T-helper 17 cell (primary cell): ENCODE measurements around the gene GTPBP2. TPM values are rescaled to one million over a fixed set of nuclear protein-coding genes. Genes with fewer than 3 reads are reported as not detected.

ENCODE experiments used
- ATAC-seq: fragments of 150-1000 bp; cut with Tn5 transposase; 2 replicates; pipeline ENCODE4 v1.10.0; 2021; ENCODE audit warnings: mild to moderate bottlenecking, moderate library complexity
- DNase-seq, 3 donors: peaks; one replicate each; pipeline versions ENCODE4 v3.0.0 to v3.0.0-alpha.2; 2020 to 2021
- H3K9me3 ChIP-seq: one replicate; pipeline ENCODE4 v1.7.0; 2013; ENCODE audit warnings: low read length, mild to moderate bottlenecking; ENCODE audit not compliant: control insufficient read depth, poor library complexity, severe bottlenecking
- H3K27ac Mint-ChIP-seq: one replicate; pipeline ENCODE4 v1.8.0; 2022; ENCODE audit warnings: mild to moderate bottlenecking, moderate library complexity, mixed read lengths
- H3K27me3 Mint-ChIP-seq: one replicate; pipeline ENCODE4 v1.8.0; 2022; ENCODE audit warnings: mixed read lengths
- H3K36me3 Mint-ChIP-seq: one replicate; pipeline ENCODE4 v1.8.0; 2022; ENCODE audit warnings: low read depth, mixed read lengths
- H3K4me1 Mint-ChIP-seq: one replicate; pipeline ENCODE4 v1.8.0; 2022; ENCODE audit warnings: mild to moderate bottlenecking, mixed read lengths
- H3K4me3 Mint-ChIP-seq: one replicate; pipeline ENCODE4 v1.8.0; 2022; ENCODE audit warnings: mild to moderate bottlenecking, moderate library complexity, mixed read lengths
- total RNA-seq, 4 donors: library from RNA in 2 of 4; stranded (reverse) in 2 of 4; gene quantifications; one replicate each; pipeline ENCODE4 v1.2.3 and lab custom pipeline; 2022 to 2026

GTPBP2 gene, protein sequence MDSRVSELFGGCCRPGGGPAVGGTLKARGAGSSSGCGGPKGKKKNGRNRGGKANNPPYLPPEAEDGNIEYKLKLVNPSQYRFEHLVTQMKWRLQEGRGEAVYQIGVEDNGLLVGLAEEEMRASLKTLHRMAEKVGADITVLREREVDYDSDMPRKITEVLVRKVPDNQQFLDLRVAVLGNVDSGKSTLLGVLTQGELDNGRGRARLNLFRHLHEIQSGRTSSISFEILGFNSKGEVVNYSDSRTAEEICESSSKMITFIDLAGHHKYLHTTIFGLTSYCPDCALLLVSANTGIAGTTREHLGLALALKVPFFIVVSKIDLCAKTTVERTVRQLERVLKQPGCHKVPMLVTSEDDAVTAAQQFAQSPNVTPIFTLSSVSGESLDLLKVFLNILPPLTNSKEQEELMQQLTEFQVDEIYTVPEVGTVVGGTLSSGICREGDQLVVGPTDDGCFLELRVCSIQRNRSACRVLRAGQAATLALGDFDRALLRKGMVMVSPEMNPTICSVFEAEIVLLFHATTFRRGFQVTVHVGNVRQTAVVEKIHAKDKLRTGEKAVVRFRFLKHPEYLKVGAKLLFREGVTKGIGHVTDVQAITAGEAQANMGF
- total RNA-seq (10 to 100 TPM; 49.3 to 65.3 TPM), total RNA-seq (lab: John Stamatoyannopoulos, UW) (48.9 to 78.1 reads per million in 2 donors)

DNA sequence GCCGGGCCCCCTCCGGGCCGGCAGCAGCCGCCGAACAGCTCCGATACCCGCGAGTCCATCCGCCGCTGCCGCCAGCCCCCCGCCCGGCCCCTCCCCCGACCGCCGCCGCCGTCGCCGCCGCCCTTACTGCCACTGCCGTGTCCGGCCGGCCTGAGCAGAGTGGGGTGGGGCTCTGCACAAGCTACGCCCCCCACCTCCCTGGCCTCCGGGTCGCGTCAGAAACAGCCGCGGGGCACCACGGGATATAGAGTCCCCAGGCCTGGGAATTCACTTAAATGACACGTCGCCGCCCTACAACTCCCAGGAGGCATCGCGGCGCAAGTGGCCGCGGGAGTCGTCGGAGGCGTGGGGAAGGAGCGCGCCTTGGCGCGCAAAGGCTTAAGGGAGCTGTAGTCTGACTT lies at the start of gene GTPBP2:
GTPBP2 (minus strand) TSS at position 161 of the 401 bp plus-strand sequence; CDS start at position 59, 102 bp downstream.
- Mint-ChIP-seq H3K4me1 (peaks cover 33% of the 10 kb centered on the region), H3K4me3 (peak within 1 kb of the TSS; percentile 98), H3K27ac (peak within 1 kb of the TSS; percentile 92), H3K36me3 (no peaks in the 10 kb centered on the region), H3K27me3 (no peaks in the 10 kb centered on the region)
- ATAC-seq (peak; percentile 89), DNase-seq (peak; percentile 91 to 93 (median 91))
- no peaks in the 10 kb centered on the region for H3K9me3 ChIP-seq

DNA sequence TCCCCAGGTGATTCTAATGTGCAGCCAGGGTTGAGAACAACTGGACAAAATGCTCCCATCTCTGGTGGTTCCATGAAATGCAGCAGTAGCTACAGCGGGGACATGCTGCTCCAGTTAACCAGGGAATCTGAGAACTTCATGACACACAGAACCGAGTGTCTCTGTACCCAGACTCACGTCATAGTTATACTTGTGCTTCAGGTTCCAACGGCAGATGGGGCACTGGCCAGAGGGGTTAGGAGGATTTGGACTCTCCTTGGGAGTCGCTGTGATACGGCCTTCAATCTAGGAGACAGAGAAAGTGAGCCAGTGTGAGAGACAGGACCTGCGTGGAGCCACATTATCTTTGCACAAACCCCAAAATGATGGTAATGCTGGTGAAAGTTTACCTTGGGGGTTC lies 49.3 kb upstream of the GTPBP2 start:
- Mint-ChIP-seq H3K4me1 (peaks cover 13% of the 10 kb centered on the region), H3K27ac (peak overlapping the region; percentile 21), H3K36me3 (peaks cover 5% of the 10 kb centered on the region), H3K27me3 (no peaks in the 10 kb centered on the region), H3K4me3 (no peak overlapping the region)
- DNase-seq (no peak), ATAC-seq (no peak)
- H3K9me3 ChIP-seq: no peaks in the 10 kb centered on the region

DNA sequence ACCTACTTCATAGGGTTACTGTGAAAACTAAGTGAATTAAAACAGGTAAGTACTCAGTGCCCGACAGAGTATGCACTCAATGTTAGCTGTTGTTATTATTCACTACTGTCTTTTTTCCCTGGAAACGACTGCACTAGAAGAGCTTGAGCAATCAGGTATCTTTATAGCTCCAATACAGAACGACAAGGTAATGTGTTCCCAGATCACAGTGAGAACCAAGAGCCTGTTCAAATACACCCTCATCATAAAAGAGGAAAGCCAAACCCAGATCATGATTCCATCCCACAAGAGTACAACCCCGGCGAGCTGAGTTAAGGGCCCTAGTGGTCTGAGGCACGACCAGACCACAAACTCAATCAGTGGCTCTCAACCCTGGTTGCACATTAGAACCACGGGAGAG lies 48.7 kb upstream of the GTPBP2 start:
- H3K27ac Mint-ChIP-seq: peak overlapping the region; percentile 21
- H3K27me3 Mint-ChIP-seq: no peaks in the 10 kb centered on the region
- no peak overlapping the region for H3K4me3 Mint-ChIP-seq
- ATAC-seq: no peak
- H3K36me3 Mint-ChIP-seq: peaks cover 5% of the 10 kb centered on the region
- peaks cover 10% of the 10 kb centered on the region for H3K4me1 Mint-ChIP-seq
- no peak for DNase-seq
- no peaks in the 10 kb centered on the region for H3K9me3 ChIP-seq

DNA sequence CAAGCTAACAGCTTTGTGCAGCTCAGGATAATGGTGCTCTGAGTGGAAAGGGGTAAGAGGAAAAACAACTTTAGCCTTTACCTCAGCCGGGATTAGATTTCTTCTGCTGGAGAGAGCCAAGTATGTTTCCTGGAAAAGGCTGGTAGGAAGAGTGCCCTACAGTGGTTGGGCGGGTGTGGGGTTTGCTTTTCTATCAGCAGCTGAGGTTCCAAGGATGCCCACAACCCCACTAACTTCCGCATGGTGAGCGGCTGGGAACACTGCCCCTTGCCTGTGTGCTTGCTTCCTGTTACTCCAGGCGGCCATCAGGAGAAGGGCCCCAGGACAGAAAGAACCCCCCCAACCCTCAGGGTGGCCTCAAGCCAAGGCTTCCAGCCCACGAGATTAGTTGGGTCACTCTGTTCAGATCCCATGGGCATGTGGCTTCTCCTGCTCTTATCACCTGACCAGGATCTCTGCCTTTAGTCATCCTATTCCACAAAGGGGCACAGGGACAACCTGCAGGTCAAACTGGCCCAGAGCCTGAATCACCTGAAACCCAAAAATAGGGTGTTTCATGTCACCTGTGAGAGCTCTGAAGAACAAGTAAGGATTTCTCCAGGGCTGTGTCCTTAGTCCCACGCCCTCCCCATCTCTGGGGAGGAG lies 48.0 kb upstream of the GTPBP2 start:
- DNase-seq (no peak), ATAC-seq (no peak)
- H3K27ac Mint-ChIP-seq: peak overlapping the region; percentile 21
- peaks cover 5% of the 10 kb centered on the region for H3K36me3 Mint-ChIP-seq
- H3K4me3 Mint-ChIP-seq: no peak overlapping the region
- H3K9me3 ChIP-seq: no peaks in the 10 kb centered on the region
- H3K27me3 Mint-ChIP-seq: no peaks in the 10 kb centered on the region
- H3K4me1 Mint-ChIP-seq: peaks cover 9% of the 10 kb centered on the region

DNA sequence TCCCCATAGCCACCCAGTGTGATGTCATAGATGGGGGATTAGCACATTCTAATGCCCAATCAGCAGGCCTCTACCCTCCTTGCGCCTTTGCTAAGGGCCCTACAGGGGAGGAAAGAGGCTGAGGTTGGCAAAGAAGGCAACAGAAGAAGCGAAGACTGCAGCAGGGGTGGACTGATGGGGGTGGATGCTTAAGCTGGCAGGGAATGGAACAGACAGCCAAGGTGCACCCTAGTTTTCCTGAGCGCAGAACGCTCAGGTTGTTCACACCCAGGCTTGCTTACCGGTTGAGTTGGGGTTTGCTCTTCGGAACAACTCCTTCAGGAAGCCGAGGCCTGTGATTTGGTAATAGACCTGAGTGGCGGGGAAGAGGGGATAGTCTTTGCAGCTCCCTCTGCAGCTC lies 45.9 kb upstream of the GTPBP2 start:
- ATAC-seq: no peak
- Mint-ChIP-seq H3K27me3 (no peaks in the 10 kb centered on the region), H3K36me3 (peaks cover 2% of the 10 kb centered on the region), H3K4me1 (peaks cover 10% of the 10 kb centered on the region), H3K27ac (peak overlapping the region; percentile 68), H3K4me3 (no peak overlapping the region)
- no peak for DNase-seq
- no peaks in the 10 kb centered on the region for H3K9me3 ChIP-seq

DNA sequence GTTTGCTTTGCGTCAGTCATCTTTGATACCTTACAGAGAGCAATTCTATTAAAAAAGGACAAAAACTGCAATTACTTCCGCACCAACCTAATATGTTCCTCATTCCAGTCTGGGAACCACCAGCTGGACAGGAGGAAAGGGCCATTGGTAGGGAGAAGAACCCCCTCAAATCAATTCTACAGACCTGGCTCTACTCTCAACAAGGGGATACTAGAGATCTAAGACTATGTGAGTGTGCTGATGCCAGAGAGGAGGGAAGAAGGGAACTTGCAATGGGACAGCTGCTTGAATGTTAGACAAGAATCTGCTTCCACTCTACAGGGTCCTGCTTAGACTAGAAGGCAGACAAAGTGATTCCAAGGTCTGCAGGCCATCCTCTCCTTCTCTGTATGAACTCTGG lies 45.2 kb upstream of the GTPBP2 start:
- Mint-ChIP-seq H3K4me3 (no peak overlapping the region), H3K27me3 (no peaks in the 10 kb centered on the region), H3K27ac (peak overlapping the region; percentile 68), H3K4me1 (peaks cover 10% of the 10 kb centered on the region), H3K36me3 (peaks cover 2% of the 10 kb centered on the region)
- DNase-seq: no peak
- no peaks in the 10 kb centered on the region for H3K9me3 ChIP-seq
- no peak for ATAC-seq

DNA sequence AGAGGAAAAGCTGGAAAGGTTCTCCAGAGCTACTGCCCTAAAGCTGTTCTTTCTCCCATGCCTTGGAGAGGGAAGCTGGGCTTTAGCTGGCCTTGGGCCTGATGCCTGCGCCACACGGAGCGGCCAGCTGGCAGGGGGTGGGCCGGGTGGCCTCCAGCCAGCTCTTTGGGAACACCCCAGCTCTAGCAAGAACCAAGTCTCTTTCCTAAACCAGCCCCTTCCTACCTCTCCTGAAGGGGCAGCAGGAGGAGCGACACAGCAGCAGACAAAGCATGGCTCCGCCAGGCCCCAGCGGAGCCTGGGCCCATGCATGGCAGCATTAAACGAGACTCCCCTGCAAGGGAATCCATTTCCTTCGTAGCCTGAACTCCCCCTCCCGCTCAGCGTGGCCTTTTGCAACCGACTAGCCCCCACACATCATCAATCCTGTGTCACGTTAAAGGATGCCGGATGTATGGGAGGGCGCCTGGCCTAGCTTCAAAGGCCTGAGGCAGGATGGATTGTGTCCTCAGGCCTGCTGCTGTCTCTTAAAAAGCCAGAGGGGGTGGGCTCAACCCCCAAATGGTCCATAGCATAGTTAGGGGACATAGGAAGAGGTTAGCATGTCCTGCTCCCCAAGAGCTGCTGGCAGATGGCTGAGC lies 44.5 kb upstream of the GTPBP2 start:
- no peak for DNase-seq
- no peak overlapping the region for H3K27ac Mint-ChIP-seq
- H3K27me3 Mint-ChIP-seq: no peaks in the 10 kb centered on the region
- H3K36me3 Mint-ChIP-seq: peaks cover 2% of the 10 kb centered on the region
- no peaks in the 10 kb centered on the region for H3K9me3 ChIP-seq
- H3K4me3 Mint-ChIP-seq: no peak overlapping the region
- peaks cover 10% of the 10 kb centered on the region for H3K4me1 Mint-ChIP-seq
- no peak for ATAC-seq

DNA sequence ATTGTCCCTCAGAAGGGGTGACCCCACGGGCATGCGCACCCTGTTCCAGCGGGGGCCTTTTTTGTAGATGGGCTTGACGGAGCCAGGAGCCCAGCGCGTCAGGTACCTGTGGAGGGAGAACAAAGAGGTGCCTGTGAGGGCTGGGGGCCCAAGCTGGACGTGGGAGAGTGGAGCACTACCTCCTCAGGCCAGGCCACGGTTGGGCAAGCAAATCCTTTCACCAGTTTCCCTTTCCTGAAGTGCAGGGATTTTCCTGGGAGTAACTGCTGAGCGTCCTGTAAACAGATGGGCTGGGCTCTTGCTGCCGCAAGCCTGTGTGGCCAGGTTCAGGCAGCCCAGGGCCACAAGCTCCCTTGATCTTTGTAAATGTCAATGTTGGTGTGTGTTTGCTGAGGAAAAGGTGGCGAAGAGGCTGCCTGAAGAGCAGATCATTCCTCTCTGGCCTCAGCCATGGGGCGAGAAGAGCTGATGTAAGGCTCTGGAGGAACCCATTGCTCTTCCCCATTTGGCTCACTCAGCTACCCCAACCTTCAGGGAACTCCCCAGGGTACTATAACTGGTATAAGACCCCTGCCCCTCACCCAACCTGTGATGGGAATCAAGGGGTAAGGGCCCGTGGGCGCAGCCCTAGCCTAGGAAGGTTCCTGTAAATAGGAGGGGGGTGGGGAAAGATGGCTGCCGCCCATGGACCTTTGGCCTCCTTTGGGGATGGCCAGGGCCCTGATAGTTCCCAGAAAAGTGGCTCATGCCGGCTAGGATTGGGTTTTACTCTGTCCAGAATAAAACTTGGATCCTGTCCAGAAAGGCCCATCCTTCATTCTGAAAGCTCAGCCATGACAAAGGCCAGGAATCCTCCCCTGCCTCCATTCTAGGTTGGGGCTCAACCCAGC lies 43.0 kb upstream of the GTPBP2 start:
- Mint-ChIP-seq H3K4me1 (peaks cover 18% of the 10 kb centered on the region), H3K4me3 (no peak overlapping the region), H3K27ac (no peak overlapping the region), H3K27me3 (no peaks in the 10 kb centered on the region), H3K36me3 (no peaks in the 10 kb centered on the region)
- ATAC-seq: no peak
- DNase-seq: no peak
- H3K9me3 ChIP-seq: no peaks in the 10 kb centered on the region

DNA sequence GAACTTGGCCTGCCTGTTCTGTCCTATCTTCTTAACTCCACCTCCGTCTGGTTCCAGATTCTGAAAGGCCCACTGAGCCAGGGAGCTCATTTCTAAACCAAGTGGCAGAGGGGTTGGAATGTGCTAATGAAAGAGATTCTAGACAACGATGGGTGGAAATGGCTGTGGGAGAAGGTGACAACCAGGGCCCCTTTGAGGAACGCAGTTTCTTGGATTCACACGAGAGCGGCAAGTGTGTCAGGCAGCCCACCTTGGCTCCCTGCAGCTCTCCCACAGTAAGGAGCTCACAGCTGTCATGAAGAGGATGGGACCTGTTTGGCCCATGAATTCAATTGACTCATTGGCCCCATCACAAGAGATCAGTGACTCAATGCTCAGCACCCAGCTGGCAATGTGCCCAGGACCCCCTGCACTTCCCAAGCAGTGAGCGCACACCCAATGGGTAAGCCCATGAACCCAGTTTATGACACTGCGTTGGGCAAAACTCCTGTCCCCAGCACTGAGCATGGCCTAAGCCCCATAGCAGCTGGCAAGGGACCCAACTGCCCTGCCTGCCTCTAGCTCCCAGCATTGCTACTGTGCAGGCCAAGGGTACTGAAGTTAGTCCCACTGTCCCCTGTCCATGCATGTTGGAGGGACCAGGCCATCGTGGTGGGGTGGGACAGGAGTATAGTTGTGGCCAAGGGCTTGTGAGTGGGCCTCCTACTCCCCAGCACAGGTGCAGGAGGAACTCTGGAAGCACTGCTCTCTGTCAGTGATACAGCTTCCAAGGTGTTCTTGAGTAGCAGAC lies 42.1 kb upstream of the GTPBP2 start:
- Mint-ChIP-seq H3K27ac (peak overlapping the region; percentile 49), H3K4me3 (no peak overlapping the region), H3K36me3 (no peaks in the 10 kb centered on the region), H3K27me3 (no peaks in the 10 kb centered on the region), H3K4me1 (peaks cover 18% of the 10 kb centered on the region)
- ATAC-seq (no peak), DNase-seq (no peak)
- no peaks in the 10 kb centered on the region for H3K9me3 ChIP-seq

DNA sequence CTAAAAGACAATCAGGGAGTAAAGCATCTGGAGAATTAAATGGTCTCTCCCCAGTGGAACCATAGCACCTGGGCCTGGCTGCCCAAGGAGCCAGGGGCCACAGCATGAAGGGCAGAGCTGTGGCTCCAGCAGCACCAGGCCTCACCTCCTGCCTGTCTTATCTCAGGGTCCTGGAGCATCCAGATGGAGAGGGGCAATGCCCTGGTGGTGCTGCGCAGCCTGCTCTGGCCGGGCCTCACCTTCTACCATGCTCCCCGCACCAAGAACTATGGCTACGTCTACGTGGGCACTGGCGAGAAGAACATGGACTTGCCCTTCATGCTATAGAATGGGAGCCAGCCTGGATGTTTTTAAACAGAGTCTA lies 41.5 kb upstream of the GTPBP2 start:
- H3K4me3 Mint-ChIP-seq: no peak overlapping the region
- no peak for ATAC-seq
- no peaks in the 10 kb centered on the region for H3K27me3 Mint-ChIP-seq
- H3K27ac Mint-ChIP-seq: peak overlapping the region; percentile 49
- H3K9me3 ChIP-seq: no peaks in the 10 kb centered on the region
- H3K36me3 Mint-ChIP-seq: no peaks in the 10 kb centered on the region
- no peak for DNase-seq
- H3K4me1 Mint-ChIP-seq: peaks cover 18% of the 10 kb centered on the region

DNA sequence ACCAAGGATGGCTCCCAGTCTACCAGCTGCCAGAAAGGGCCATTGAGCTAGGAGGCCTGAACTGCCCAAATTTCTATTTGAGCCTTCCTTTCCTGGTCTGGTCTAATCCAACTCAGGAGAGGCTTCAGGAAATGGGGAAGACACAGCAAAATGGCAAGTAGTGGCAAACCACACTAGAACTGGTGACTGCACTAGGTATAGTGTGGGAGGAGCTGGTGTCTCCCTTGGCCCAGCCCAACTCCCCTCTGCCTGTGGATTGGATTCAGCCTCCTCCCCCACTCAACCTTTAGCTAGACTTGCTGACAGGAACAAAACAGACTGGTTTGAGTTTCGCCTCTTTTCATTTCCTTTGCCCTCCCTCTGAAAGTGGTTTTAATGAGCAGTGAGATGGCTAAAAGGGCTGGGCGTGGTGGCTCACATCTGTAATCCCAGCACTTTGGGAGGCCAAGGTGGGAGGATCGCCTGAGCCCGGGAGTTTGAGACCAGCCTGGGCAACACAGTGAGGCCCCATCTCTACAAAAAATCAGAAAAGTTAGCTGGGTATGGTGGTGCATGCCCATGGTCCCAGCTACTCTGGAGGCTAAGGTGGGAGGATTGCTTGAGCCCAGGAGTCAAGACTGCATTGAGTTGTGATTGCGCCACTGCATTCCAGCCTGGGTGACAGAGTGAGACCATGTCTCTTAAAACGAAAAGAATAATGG lies 41.0 kb upstream of the GTPBP2 start:
- no peaks in the 10 kb centered on the region for H3K9me3 ChIP-seq
- H3K27ac Mint-ChIP-seq: peak overlapping the region; percentile 49
- H3K36me3 Mint-ChIP-seq: no peaks in the 10 kb centered on the region
- H3K27me3 Mint-ChIP-seq: no peaks in the 10 kb centered on the region
- no peak for DNase-seq
- peaks cover 18% of the 10 kb centered on the region for H3K4me1 Mint-ChIP-seq
- ATAC-seq: peak; percentile 28
- no peak overlapping the region for H3K4me3 Mint-ChIP-seq
